GM23338 (cell line): ENCODE results near the gene LMBR1L. TPM values are rescaled to one million over a fixed set of nuclear protein-coding genes. Genes with fewer than 3 reads are reported as not detected.

Experiments
- REST ChIP-seq: IDR thresholded peaks from one replicate; pipeline ENCODE4 v1.6.1; 2018; ENCODE audit warnings: antibody characterized with exemption; ENCODE audit not compliant: unreplicated experiment
- STAT1 ChIP-seq: IDR thresholded peaks from one replicate; pipeline ENCODE4 v1.6.1; 2016; ENCODE audit warnings: antibody characterized with exemption; ENCODE audit not compliant: unreplicated experiment
- polyA plus RNA-seq: library from polyadenylated mRNA; unstranded; fragments of >200 nt; fragmentation: Nextera tagmentation; extraction: Ambion mirVana; gene quantifications from 2 replicates; pipeline ENCODE4 v1.2.1, GENCODE V29; 2016
- total RNA-seq: library from RNA; depleted of rRNA; stranded (reverse); fragments of >200 nt; shearing (Covaris generic); gene quantifications from 2 replicates; pipeline ENCODE4 v1.2.3, GENCODE V29; 2014
- TF ChIP-seq, protein P1 (sequence below): fragments of 250-450 bp; sonication (Bioruptor Pico); IDR thresholded peaks from 2 replicates; pipeline ENCODE4 v1.5.0; 2020; ENCODE audit warnings: mild to moderate bottlenecking, moderate library complexity

LMBR1L gene
- total and polyA plus RNA-seq, 2 experiments from 2014 or later, result 19.8 to 57.0 TPM

DNA sequence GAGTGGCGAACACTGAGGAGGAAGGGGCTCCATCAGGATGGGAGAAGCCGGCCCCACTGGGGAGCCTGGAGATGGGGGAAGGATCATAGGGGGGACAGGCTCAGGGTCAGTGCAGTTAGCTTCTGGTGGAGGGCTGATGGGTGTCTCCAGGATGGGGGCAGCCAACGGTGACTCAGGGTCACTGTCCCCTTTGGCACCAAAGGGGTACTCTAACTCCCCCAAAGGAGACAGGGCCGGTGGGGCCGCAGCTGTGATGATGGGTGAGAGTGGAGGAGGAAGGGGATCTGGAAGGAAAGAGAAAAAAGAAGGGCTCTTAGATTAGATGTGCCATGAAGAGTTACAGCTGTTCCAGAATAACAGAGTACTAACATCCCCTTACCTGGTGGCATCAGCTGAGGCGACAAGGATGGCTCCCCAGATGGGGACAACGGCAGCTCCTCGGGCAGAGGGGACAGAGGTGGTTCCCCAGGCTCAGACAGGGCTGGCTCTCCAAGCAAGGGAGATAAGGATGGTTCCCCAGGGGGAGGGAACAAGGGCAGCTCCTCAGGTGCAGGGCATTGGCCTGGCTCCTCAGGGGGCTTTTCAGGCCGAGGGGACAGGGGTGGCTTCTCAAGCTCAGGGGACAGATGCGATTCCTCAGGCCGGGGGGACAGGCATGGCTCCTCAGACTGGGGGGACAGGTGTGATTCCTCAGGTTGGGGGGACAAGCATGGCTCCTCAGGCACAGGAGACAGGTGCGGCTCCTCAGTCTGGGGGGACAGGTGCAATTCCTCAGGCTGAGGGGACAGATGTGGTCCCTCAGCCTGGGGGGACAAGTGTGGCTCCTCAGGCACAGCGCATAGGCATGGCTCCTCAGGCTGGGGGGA lies 59.9 kb downstream of the LMBR1L start (continued):
- no peak for TF ChIP-seq REST
- no peak for TF ChIP-seq STAT1
- TF ChIP-seq, protein P1, sequence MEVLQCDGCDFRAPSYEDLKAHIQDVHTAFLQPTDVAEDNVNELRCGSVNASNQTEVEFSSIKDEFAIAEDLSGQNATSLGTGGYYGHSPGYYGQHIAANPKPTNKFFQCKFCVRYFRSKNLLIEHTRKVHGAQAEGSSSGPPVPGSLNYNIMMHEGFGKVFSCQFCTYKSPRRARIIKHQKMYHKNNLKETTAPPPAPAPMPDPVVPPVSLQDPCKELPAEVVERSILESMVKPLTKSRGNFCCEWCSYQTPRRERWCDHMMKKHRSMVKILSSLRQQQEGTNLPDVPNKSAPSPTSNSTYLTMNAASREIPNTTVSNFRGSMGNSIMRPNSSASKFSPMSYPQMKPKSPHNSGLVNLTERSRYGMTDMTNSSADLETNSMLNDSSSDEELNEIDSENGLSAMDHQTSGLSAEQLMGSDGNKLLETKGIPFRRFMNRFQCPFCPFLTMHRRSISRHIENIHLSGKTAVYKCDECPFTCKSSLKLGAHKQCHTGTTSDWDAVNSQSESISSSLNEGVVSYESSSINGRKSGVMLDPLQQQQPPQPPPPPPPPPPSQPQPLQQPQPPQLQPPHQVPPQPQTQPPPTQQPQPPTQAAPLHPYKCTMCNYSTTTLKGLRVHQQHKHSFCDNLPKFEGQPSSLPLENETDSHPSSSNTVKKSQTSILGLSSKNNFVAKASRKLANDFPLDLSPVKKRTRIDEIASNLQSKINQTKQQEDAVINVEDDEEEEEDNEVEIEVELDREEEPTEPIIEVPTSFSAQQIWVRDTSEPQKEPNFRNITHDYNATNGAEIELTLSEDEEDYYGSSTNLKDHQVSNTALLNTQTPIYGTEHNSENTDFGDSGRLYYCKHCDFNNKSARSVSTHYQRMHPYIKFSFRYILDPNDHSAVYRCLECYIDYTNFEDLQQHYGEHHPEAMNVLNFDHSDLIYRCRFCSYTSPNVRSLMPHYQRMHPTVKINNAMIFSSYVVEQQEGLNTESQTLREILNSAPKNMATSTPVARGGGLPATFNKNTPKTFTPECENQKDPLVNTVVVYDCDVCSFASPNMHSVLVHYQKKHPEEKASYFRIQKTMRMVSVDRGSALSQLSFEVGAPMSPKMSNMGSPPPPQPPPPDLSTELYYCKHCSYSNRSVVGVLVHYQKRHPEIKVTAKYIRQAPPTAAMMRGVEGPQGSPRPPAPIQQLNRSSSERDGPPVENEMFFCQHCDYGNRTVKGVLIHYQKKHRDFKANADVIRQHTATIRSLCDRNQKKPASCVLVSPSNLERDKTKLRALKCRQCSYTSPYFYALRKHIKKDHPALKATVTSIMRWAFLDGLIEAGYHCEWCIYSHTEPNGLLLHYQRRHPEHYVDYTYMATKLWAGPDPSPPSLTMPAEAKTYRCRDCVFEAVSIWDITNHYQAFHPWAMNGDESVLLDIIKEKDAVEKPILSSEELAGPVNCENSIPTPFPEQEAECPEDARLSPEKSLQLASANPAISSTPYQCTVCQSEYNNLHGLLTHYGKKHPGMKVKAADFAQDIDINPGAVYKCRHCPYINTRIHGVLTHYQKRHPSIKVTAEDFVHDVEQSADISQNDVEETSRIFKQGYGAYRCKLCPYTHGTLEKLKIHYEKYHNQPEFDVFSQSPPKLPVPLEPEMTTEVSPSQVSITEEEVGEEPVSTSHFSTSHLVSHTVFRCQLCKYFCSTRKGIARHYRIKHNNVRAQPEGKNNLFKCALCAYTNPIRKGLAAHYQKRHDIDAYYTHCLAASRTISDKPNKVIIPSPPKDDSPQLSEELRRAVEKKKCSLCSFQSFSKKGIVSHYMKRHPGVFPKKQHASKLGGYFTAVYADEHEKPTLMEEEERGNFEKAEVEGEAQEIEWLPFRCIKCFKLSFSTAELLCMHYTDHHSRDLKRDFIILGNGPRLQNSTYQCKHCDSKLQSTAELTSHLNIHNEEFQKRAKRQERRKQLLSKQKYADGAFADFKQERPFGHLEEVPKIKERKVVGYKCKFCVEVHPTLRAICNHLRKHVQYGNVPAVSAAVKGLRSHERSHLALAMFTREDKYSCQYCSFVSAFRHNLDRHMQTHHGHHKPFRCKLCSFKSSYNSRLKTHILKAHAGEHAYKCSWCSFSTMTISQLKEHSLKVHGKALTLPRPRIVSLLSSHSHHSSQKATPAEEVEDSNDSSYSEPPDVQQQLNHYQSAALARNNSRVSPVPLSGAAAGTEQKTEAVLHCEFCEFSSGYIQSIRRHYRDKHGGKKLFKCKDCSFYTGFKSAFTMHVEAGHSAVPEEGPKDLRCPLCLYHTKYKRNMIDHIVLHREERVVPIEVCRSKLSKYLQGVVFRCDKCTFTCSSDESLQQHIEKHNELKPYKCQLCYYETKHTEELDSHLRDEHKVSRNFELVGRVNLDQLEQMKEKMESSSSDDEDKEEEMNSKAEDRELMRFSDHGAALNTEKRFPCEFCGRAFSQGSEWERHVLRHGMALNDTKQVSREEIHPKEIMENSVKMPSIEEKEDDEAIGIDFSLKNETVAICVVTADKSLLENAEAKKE (CRISPR knock-in tag), result no peak
